ENCODE data around the gene RIGI. TPM values are rescaled to one million over a fixed set of nuclear protein-coding genes. Genes with fewer than 3 reads are reported as not detected.

RIGI gene
- total and polyA plus RNA-seq, 2 of the 13 experiments (the other 11 are each of a cell fraction or from before 2014, with no cell fraction given): 3.0 to 8.2 TPM

DNA sequence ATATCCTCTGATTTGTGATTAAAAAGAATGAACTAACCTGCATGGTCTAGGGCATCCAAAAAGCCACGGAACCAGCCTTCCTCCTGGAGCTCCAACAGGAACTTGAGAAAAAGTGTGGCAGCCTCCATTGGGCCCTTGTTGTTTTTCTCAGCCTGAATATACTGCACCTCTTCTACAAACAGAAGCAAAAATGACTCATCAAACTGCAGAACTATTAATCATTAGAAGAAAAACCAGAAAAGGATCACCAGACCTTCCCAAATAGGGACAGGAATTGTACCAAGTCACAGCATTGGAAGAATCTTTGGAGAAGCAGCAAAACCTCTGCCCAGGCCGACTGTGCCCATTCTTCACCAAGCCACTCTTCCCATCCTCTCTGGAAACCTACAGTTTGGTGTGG is 25.2 kb downstream of the RIGI start:
- H3K4me3 ChIP-seq (replicated peaks in 1 of 3; ENCODE audit: insufficient read depth in 1 of 3, low read depth in 2 of 3, low read length in 3 of 3): no peak overlapping the region
- ATAC-seq: no peak; the same call in 2 of the 3 replicates
- no peaks in the 10 kb centered on the region for H3K79me2 ChIP-seq (ENCODE audit: insufficient read depth, low read length)
- no peak overlapping the region for H3K4me2 ChIP-seq (ENCODE audit: low read depth, low read length)
- H3K9me3 ChIP-seq (ENCODE audit: low read length): no peaks in the 10 kb centered on the region
- 81% methylated on average over 2 of the region's 2 CpGs for WGBS (ENCODE audit: low lambda C conversion rate)
- no TSS peak for BruUV-seq (replicated peaks)
- H3K36me3 ChIP-seq (replicated peaks in 1 of 2; ENCODE audit: control insufficient read depth in 1 of 2, insufficient read depth in 2 of 2, low read length in 2 of 2): peaks cover 0 to 7% of the 10 kb centered on the region in 2 experiments; a peak in 1 of 5 replicates
- H3K27ac ChIP-seq (ENCODE audit: extremely low read length, insufficient read depth, low read length): no peak overlapping the region
- H4K20me1 ChIP-seq (ENCODE audit: insufficient read depth, low read length): no peaks in the 10 kb centered on the region
- ChIA-PET POLR2A (interaction anchor here (1.4 kb wide), 1 partner anchor 24 kb away, joined by 5 read pairs; no protein-coding TSS in a partner anchor), CTCF (ENCODE audit: low intra/inter-chr PET ratio, low total read pairs) (no interaction called here)
- H3K9ac ChIP-seq (ENCODE audit: insufficient read depth, low read depth, low read length): no peak overlapping the region
- no peak overlapping the region for H2AFZ ChIP-seq (ENCODE audit: low read length)
- peaks cover 7% of the 10 kb centered on the region for H3K4me1 ChIP-seq (ENCODE audit: insufficient read depth, low read length)
- TF ChIP-seq ZNF720 (CRISPR knock-in tag; IDR thresholded peaks at IDR 0.05) (no peak), CHD2 (IDR thresholded peaks at IDR 0.05; ENCODE audit: low read depth, low read length) (no peak), FOSL2 (CRISPR knock-in tag; IDR thresholded peaks at IDR 0.05) (peak; percentile 19; the same call in 1 of the 2 replicates)
- H3K27me3 ChIP-seq (ENCODE audit: control insufficient read depth in 1 of 2, insufficient read depth in 2 of 2, low read length in 2 of 2): no peaks in the 10 kb centered on the region
- DNase-seq (ENCODE audit: low spot score): peak; percentile 12
- in situ Hi-C loops (cut with HindIII; ENCODE audit: extremely low pct_ligation_motif_present, low pct_unique_long_range_greater_than_20kb) (no loop called here), intact Hi-C loops (cut with micrococcal nuclease; ENCODE audit: unreplicated experiment) (no loop called here)
- FAIRE-seq: no peak

DNA sequence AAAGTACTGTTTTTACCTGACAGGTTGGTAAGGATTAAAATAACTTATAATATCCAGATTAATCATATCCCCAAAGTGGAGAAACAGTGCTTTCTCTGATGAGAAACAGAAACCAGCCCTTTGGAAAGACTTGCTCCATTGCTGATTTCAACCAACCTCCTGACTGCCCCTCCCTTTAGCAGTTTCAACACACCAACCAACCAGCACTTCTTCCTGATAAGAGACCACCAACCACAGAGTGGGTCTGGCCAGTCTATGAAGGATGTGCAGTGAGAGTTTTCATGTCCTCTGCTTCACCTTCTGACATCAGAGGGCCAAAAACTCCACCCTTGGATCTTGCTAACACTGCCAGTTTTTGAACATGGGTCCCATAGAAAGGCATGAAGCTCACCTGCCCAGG is 28.1 kb downstream of the RIGI start:
- POLR2A ChIA-PET: no interaction called here
- Histone ChIP-seq H3K27ac (ENCODE audit: extremely low read length, insufficient read depth, low read length) (no peak overlapping the region), H3K4me1 (ENCODE audit: insufficient read depth, low read length) (peaks cover 7% of the 10 kb centered on the region), H3K4me2 (ENCODE audit: low read depth, low read length) (no peak overlapping the region), H3K4me3 (replicated peaks in 1 of 3; ENCODE audit: insufficient read depth in 1 of 3, low read depth in 2 of 3, low read length in 3 of 3) (no peak overlapping the region), H3K9me3 (ENCODE audit: low read length) (no peaks in the 10 kb centered on the region), H3K36me3 (replicated peaks in 1 of 2; ENCODE audit: control insufficient read depth in 1 of 2, insufficient read depth in 2 of 2, low read length in 2 of 2) (peaks cover 0 to 11% of the 10 kb centered on the region in 2 experiments; a peak in 1 of 5 replicates), H3K9ac (ENCODE audit: insufficient read depth, low read depth, low read length) (no peak overlapping the region), H4K20me1 (ENCODE audit: insufficient read depth, low read length) (no peaks in the 10 kb centered on the region), H3K27me3 (ENCODE audit: control insufficient read depth in 1 of 2, insufficient read depth in 2 of 2, low read length in 2 of 2) (no peaks in the 10 kb centered on the region), H3K79me2 (ENCODE audit: insufficient read depth, low read length) (no peaks in the 10 kb centered on the region), H2AFZ (ENCODE audit: low read length) (no peak overlapping the region)
- no TSS peak for BruUV-seq (replicated peaks)
- TF ChIP-seq MBNL3 (CRISPR knock-in tag; conservative IDR thresholded peaks at IDR 0.05) (no peak), SALL2 (CRISPR knock-in tag; IDR thresholded peaks at IDR 0.05) (no peak), MED1 (CRISPR knock-in tag; IDR thresholded peaks at IDR 0.05) (no peak)
- TF ChIP-seq, protein P1, sequence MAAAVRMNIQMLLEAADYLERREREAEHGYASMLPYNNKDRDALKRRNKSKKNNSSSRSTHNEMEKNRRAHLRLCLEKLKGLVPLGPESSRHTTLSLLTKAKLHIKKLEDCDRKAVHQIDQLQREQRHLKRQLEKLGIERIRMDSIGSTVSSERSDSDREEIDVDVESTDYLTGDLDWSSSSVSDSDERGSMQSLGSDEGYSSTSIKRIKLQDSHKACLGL (CRISPR knock-in tag; IDR thresholded peaks at IDR 0.05): no peak
- TF ChIP-seq, protein P2, sequence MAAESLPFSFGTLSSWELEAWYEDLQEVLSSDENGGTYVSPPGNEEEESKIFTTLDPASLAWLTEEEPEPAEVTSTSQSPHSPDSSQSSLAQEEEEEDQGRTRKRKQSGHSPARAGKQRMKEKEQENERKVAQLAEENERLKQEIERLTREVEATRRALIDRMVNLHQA (CRISPR knock-in tag; IDR thresholded peaks at IDR 0.05): no peak
- TF ChIP-seq, protein P3, sequence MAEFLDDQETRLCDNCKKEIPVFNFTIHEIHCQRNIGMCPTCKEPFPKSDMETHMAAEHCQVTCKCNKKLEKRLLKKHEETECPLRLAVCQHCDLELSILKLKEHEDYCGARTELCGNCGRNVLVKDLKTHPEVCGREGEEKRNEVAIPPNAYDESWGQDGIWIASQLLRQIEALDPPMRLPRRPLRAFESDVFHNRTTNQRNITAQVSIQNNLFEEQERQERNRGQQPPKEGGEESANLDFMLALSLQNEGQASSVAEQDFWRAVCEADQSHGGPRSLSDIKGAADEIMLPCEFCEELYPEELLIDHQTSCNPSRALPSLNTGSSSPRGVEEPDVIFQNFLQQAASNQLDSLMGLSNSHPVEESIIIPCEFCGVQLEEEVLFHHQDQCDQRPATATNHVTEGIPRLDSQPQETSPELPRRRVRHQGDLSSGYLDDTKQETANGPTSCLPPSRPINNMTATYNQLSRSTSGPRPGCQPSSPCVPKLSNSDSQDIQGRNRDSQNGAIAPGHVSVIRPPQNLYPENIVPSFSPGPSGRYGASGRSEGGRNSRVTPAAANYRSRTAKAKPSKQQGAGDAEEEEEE (CRISPR knock-in tag; IDR thresholded peaks at IDR 0.05; ENCODE audit: borderline replicate concordance): no peak
- TF ChIP-seq, protein P4, sequence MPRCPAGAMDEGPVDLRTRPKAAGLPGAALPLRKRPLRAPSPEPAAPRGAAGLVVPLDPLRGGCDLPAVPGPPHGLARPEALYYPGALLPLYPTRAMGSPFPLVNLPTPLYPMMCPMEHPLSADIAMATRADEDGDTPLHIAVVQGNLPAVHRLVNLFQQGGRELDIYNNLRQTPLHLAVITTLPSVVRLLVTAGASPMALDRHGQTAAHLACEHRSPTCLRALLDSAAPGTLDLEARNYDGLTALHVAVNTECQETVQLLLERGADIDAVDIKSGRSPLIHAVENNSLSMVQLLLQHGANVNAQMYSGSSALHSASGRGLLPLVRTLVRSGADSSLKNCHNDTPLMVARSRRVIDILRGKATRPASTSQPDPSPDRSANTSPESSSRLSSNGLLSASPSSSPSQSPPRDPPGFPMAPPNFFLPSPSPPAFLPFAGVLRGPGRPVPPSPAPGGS (CRISPR knock-in tag; IDR thresholded peaks at IDR 0.05): no peak
- no peak for FAIRE-seq
- CTCF ChIA-PET (ENCODE audit: low intra/inter-chr PET ratio, low total read pairs): no interaction called here
- intact Hi-C loops (cut with micrococcal nuclease; ENCODE audit: unreplicated experiment): no loop called here
- no peak for DNase-seq (ENCODE audit: low spot score)
- in situ Hi-C loops (cut with HindIII; ENCODE audit: extremely low pct_ligation_motif_present, low pct_unique_long_range_greater_than_20kb): no loop called here
- ATAC-seq: no peak

Data from HepG2 (cell line).